Measurements from ENCODE around the gene MDK. TPM values are rescaled to one million over a fixed set of nuclear protein-coding genes. Genes with fewer than 3 reads are reported as not detected.

The MDK gene
- total RNA-seq, 1 experiment from 2014 or later = 399 TPM

DNA sequence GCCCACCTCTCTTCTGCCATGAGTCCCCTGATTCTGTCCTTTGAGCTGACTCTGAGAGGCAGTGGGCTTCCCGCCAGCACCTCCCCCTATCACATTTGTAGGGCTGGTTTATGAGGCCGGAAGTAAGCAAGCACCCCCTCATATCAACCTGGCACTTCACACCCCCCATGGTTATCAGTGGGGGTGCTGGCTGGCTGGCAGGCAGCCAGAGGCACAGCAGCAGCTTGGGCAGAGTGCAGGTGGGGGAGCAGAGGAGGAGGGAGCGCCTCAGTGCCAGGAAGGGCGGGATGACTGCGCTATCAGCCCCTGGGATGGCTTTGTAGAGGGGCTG is 33.0 kb downstream of the MDK start:
- Histone ChIP-seq H3K4me1 (replicated peaks; ENCODE audit: insufficient read depth) (no peaks in the 10 kb centered on the region), H3K4me3 (no peak overlapping the region), H3F3A (ENCODE audit: insufficient read depth, low read depth) (no peaks in the 10 kb centered on the region), H3K27me3 (ENCODE audit: insufficient read depth, low read depth) (no peaks in the 10 kb centered on the region), H3K36me3 (ENCODE audit: low read depth) (no peaks in the 10 kb centered on the region), H3K79me2 (ENCODE audit: low read depth) (no peaks in the 10 kb centered on the region), H3K27ac (no peak overlapping the region), H2AFZ (no peak overlapping the region), H3K9me2 (ENCODE audit: insufficient read depth) (no peaks in the 10 kb centered on the region), H4K20me1 (ENCODE audit: insufficient read depth) (peaks cover 7% of the 10 kb centered on the region; the same call in 1 of the 2 replicates), H3K9me3 (ENCODE audit: insufficient read depth, low read depth) (no peaks in the 10 kb centered on the region), H3K4me2 (no peak overlapping the region)
- TF ChIP-seq EZH2 (IDR thresholded peaks at IDR 0.05; ENCODE audit: low read depth) = no peak
- TF ChIP-seq, protein P1, sequence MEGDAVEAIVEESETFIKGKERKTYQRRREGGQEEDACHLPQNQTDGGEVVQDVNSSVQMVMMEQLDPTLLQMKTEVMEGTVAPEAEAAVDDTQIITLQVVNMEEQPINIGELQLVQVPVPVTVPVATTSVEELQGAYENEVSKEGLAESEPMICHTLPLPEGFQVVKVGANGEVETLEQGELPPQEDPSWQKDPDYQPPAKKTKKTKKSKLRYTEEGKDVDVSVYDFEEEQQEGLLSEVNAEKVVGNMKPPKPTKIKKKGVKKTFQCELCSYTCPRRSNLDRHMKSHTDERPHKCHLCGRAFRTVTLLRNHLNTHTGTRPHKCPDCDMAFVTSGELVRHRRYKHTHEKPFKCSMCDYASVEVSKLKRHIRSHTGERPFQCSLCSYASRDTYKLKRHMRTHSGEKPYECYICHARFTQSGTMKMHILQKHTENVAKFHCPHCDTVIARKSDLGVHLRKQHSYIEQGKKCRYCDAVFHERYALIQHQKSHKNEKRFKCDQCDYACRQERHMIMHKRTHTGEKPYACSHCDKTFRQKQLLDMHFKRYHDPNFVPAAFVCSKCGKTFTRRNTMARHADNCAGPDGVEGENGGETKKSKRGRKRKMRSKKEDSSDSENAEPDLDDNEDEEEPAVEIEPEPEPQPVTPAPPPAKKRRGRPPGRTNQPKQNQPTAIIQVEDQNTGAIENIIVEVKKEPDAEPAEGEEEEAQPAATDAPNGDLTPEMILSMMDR (conservative IDR thresholded peaks at IDR 0.05) = no peak
- intact Hi-C loops (cut with micrococcal nuclease; ENCODE audit: unreplicated experiment) = no loop called here
- no TSS peak for BruUV-seq (replicated peaks)
- ChIA-PET POLR2A (ENCODE audit: unreplicated experiment) (no interaction called here), CTCF (interaction anchor here (1.1 kb wide), 1 partner anchor 131 kb away, joined by 3 read pairs; no protein-coding TSS in a partner anchor)
- no peak for DNase-seq

DNA sequence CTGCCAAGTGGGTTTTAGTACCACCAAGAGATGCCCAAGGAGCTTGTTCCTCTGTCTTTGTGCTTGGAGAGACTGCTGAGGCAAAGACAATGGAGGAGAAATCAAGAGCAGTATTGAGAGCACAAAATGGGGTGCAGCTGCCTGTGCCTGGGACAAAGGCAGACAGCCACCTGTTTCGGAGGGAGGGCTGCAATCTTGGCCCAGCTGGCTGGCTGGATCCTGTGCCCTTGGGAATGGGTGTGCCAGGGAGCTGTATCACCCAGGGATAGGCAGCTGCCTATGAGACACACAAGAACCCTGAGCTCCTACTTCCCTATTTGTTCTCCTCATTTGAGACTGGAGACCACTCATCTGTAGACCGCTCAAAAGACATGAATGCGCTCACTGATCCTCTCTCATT is 33.4 kb downstream of the MDK start:
- no peaks in the 10 kb centered on the region for H3K9me3 ChIP-seq (ENCODE audit: insufficient read depth, low read depth)
- TF ChIP-seq EZH2 (IDR thresholded peaks at IDR 0.05; ENCODE audit: low read depth) = no peak
- TF ChIP-seq, protein P1 (conservative IDR thresholded peaks at IDR 0.05) = no peak
- intact Hi-C loops (cut with micrococcal nuclease; ENCODE audit: unreplicated experiment) = no loop called here
- POLR2A ChIA-PET (ENCODE audit: unreplicated experiment) = no interaction called here
- H3K4me1 ChIP-seq (replicated peaks; ENCODE audit: insufficient read depth) = no peaks in the 10 kb centered on the region
- H3K27ac ChIP-seq = no peak overlapping the region
- no peak overlapping the region for H2AFZ ChIP-seq
- no peaks in the 10 kb centered on the region for H3K27me3 ChIP-seq (ENCODE audit: insufficient read depth, low read depth)
- no peaks in the 10 kb centered on the region for H3K79me2 ChIP-seq (ENCODE audit: low read depth)
- no peaks in the 10 kb centered on the region for H3K9me2 ChIP-seq (ENCODE audit: insufficient read depth)
- CTCF ChIA-PET = interaction anchor here (1.1 kb wide), 1 partner anchor 131 kb away, joined by 3 read pairs; no protein-coding TSS in a partner anchor
- H3K36me3 ChIP-seq (ENCODE audit: low read depth) = no peaks in the 10 kb centered on the region
- H3F3A ChIP-seq (ENCODE audit: insufficient read depth, low read depth) = no peaks in the 10 kb centered on the region
- no TSS peak for BruUV-seq (replicated peaks)
- no peak overlapping the region for H3K4me3 ChIP-seq
- DNase-seq = no peak
- H4K20me1 ChIP-seq (ENCODE audit: insufficient read depth) = peaks cover 7% of the 10 kb centered on the region; the same call in 1 of the 2 replicates
- no peak overlapping the region for H3K4me2 ChIP-seq

DNA sequence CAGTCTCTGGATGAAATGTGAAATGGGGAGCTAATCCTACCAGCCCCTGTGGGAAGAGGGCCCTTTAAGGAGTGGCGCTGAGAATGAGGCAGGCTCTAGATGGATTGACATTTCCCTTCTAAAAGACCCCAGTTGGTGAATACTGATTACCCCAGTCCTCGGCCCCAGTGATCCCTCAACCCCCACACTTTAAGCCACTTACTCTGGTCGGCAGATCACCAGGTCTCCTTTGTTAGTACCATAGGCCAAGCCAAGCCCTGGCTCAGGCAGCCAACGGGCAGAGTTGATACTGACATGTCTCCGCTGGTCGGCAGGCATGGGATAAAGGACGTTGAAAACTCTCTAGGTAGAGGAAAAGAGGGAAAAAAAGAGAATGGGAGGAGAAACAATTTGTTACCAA is 36.2 kb downstream of the MDK start:
- DNase-seq = no peak
- BruUV-seq (replicated peaks) = no TSS peak
- no peak overlapping the region for H3K4me3 ChIP-seq
- no peaks in the 10 kb centered on the region for H3K79me2 ChIP-seq (ENCODE audit: low read depth)
- H4K20me1 ChIP-seq (ENCODE audit: insufficient read depth) = peaks cover 7% of the 10 kb centered on the region; the same call in 1 of the 2 replicates
- H3K4me2 ChIP-seq = no peak overlapping the region
- H3K9me2 ChIP-seq (ENCODE audit: insufficient read depth) = no peaks in the 10 kb centered on the region
- H3F3A ChIP-seq (ENCODE audit: insufficient read depth, low read depth) = no peaks in the 10 kb centered on the region; the same call in 1 of the 2 replicates
- intact Hi-C loops (cut with micrococcal nuclease; ENCODE audit: unreplicated experiment) = no loop called here
- H3K36me3 ChIP-seq (ENCODE audit: low read depth) = 0 out of 2 replicates have a peak, but pooled peaks cover 7% of the 10 kb centered on the region
- TF ChIP-seq EZH2 (IDR thresholded peaks at IDR 0.05; ENCODE audit: low read depth) = no peak
- TF ChIP-seq, protein P1 (conservative IDR thresholded peaks at IDR 0.05) = no peak
- no peaks in the 10 kb centered on the region for H3K4me1 ChIP-seq (replicated peaks; ENCODE audit: insufficient read depth)
- no peak overlapping the region for H2AFZ ChIP-seq
- ChIA-PET CTCF (no interaction called here), POLR2A (ENCODE audit: unreplicated experiment) (no interaction called here)
- H3K9me3 ChIP-seq (ENCODE audit: insufficient read depth, low read depth) = no peaks in the 10 kb centered on the region
- no peaks in the 10 kb centered on the region for H3K27me3 ChIP-seq (ENCODE audit: insufficient read depth, low read depth)
- H3K27ac ChIP-seq = no peak overlapping the region
